ENCODE results near the gene SKAP1.
"Not testable (repeated sequence)": the region's sequence is repeated elsewhere in the genome, so short reads cannot be mapped to it uniquely, and the experiment has no call there.

SKAP1 gene

GRCh38 chr17:48314716-48315115, 115.3 kb downstream of the SKAP1 start:
- DNase-seq = no peak

- no peak for DNase-seq
Measured at GRCh38 chr17:48313096-48313755, 116.8 kb downstream of the SKAP1 start.

- no peak for DNase-seq
Measured at GRCh38 chr17:48311324-48311723, 118.7 kb downstream of the SKAP1 start.

GRCh38 chr17:48310748-48311213, 119.2 kb downstream of the SKAP1 start:
- no peak for DNase-seq

- DNase-seq = no peak
Measured at GRCh38 chr17:48308581-48308980, 121.4 kb downstream of the SKAP1 start.

- no peak for DNase-seq
Measured at GRCh38 chr17:48307814-48308411, 122.1 kb downstream of the SKAP1 start.

- no peak for DNase-seq
Measured at GRCh38 chr17:48307255-48307654, 122.8 kb downstream of the SKAP1 start.

GRCh38 chr17:48301002-48301401, 129.0 kb downstream of the SKAP1 start:
- DNase-seq = no peak

- no peak for DNase-seq
Measured at GRCh38 chr17:48299760-48300159, 130.3 kb downstream of the SKAP1 start.

GRCh38 chr17:48297825-48298224, 132.2 kb downstream of the SKAP1 start:
- no peak for DNase-seq

GRCh38 chr17:48296453-48296852, 133.6 kb downstream of the SKAP1 start:
- no peak for DNase-seq

GRCh38 chr17:48295362-48296288, 134.4 kb downstream of the SKAP1 start:
- no peak for DNase-seq

- DNase-seq = no peak
Measured at GRCh38 chr17:48294806-48295361, 135.1 kb downstream of the SKAP1 start.

GRCh38 chr17:48294020-48294805, 135.8 kb downstream of the SKAP1 start:
- DNase-seq = no peak

- no peak for DNase-seq
Measured at GRCh38 chr17:48293319-48294019, 136.5 kb downstream of the SKAP1 start.

- no peak for DNase-seq
Measured at GRCh38 chr17:48290378-48290777, 139.6 kb downstream of the SKAP1 start.

GRCh38 chr17:48286917-48287316, 143.1 kb downstream of the SKAP1 start:
- not testable (repeated sequence) for DNase-seq

- DNase-seq = no peak
Measured at GRCh38 chr17:48285614-48286013, 144.4 kb downstream of the SKAP1 start.

- DNase-seq = no peak
Measured at GRCh38 chr17:48283907-48284306, 146.1 kb downstream of the SKAP1 start.

GRCh38 chr17:48283411-48283810, 146.6 kb downstream of the SKAP1 start:
- DNase-seq = no peak

- DNase-seq = no peak
Measured at GRCh38 chr17:48282303-48282702, 147.7 kb downstream of the SKAP1 start.

All from cerebellar nuclear complex (tissue), 1 donor.